Kasumi-1 (cell line): ENCODE data around the gene TTC13.
"Not testable (repeated sequence)": the region's sequence is repeated elsewhere in the genome, so short reads cannot be mapped to it uniquely, and the experiment has no call there.

ENCODE experiments used
- DNase-seq, 2 experiments: peaks; one replicate each; lab custom pipeline; 2025; lab: John Stamatoyannopoulos, UW

The TTC13 gene

GRCh38 chr1:230992100-230992774, 13.6 kb upstream of the TTC13 start:
- DNase-seq: no peak

- no peak for DNase-seq
Measured at GRCh38 chr1:230987448-230987847, 8.8 kb upstream of the TTC13 start.

GRCh38 chr1:230986976-230987375, 8.3 kb upstream of the TTC13 start:
- DNase-seq: no peak

- no peak for DNase-seq
Measured at GRCh38 chr1:230985711-230986110, 7.0 kb upstream of the TTC13 start.

- not testable (repeated sequence) for DNase-seq
Measured at GRCh38 chr1:230984622-230985515, 6.2 kb upstream of the TTC13 start.

GRCh38 chr1:230983811-230984210, 5.2 kb upstream of the TTC13 start:
- DNase-seq: no peak

- no peak for DNase-seq
Measured at GRCh38 chr1:230982696-230983095, 4.0 kb upstream of the TTC13 start.

- no peak for DNase-seq
Measured at GRCh38 chr1:230979952-230980351, 1.3 kb upstream of the TTC13 start.

- no peak for DNase-seq
Measured at GRCh38 chr1:230979389-230979716, 692 bp upstream of the TTC13 start.

GRCh38 chr1:230977761-230978490, 735 bp downstream of the TTC13 start:
- peak; percentile 36 to 44 for DNase-seq

GRCh38 chr1:230976825-230977747, 1.6 kb downstream of the TTC13 start:
- DNase-seq: peak; percentile 19 to 44

GRCh38 chr1:230976360-230976759, 2.3 kb downstream of the TTC13 start:
- no peak for DNase-seq

GRCh38 chr1:230975636-230976035, 3.0 kb downstream of the TTC13 start:
- DNase-seq: no peak

GRCh38 chr1:230972855-230973271, 5.8 kb downstream of the TTC13 start:
- DNase-seq: peak; percentile 75 to 85

GRCh38 chr1:230971771-230972170, 6.9 kb downstream of the TTC13 start:
- no peak for DNase-seq

GRCh38 chr1:230970432-230970831, 8.2 kb downstream of the TTC13 start:
- no peak for DNase-seq

GRCh38 chr1:230966358-230966873, 12.2 kb downstream of the TTC13 start:
- no peak for DNase-seq

- DNase-seq: no peak
Measured at GRCh38 chr1:230965535-230965934, 13.1 kb downstream of the TTC13 start.

GRCh38 chr1:230964896-230965295, 13.8 kb downstream of the TTC13 start:
- no peak for DNase-seq

GRCh38 chr1:230958370-230958769, 20.3 kb downstream of the TTC13 start:
- no peak for DNase-seq

- no peak for DNase-seq
Measured at GRCh38 chr1:230957580-230957989, 21.1 kb downstream of the TTC13 start.
